ENCODE data around the gene NUP210. TPM values are rescaled to one million over a fixed set of nuclear protein-coding genes. Genes with fewer than 3 reads are reported as not detected.

NUP210 gene
- total RNA-seq, 1 experiment from 2014 or later, result 14.9 TPM

- no peak for DNase-seq (ENCODE audit: low read depth, low spot score)
- in situ Hi-C loops (cut with HindIII; ENCODE audit: low pct_unique_long_range_greater_than_20kb, low sequenced_read_pairs), result no loop called here
Measured at GRCh38 chr3:13278783-13279531, 141.2 kb downstream of the NUP210 start.

GRCh38 chr3:13277860-13278531 lies 142.1 kb downstream of the NUP210 start:
- no peak for DNase-seq (ENCODE audit: low read depth, low spot score)
- in situ Hi-C loops (cut with HindIII; ENCODE audit: low pct_unique_long_range_greater_than_20kb, low sequenced_read_pairs), result no loop called here

- in situ Hi-C loops (cut with HindIII; ENCODE audit: low pct_unique_long_range_greater_than_20kb, low sequenced_read_pairs), result no loop called here
- DNase-seq (ENCODE audit: low read depth, low spot score), result no peak
Measured at GRCh38 chr3:13277196-13277813, 142.8 kb downstream of the NUP210 start.

- no peak for DNase-seq (ENCODE audit: low read depth, low spot score)
- in situ Hi-C loops (cut with HindIII; ENCODE audit: low pct_unique_long_range_greater_than_20kb, low sequenced_read_pairs), result no loop called here
Measured at GRCh38 chr3:13276438-13277195, 143.5 kb downstream of the NUP210 start.

GRCh38 chr3:13275376-13276005 lies 144.6 kb downstream of the NUP210 start:
- in situ Hi-C loops (cut with HindIII; ENCODE audit: low pct_unique_long_range_greater_than_20kb, low sequenced_read_pairs), result no loop called here

GRCh38 chr3:13274551-13275332 lies 145.4 kb downstream of the NUP210 start:
- no peak for DNase-seq (ENCODE audit: low read depth, low spot score)
- in situ Hi-C loops (cut with HindIII; ENCODE audit: low pct_unique_long_range_greater_than_20kb, low sequenced_read_pairs), result no loop called here

More at GRCh38 chr3:13275376-13276005, 144.6 kb downstream of the NUP210 start:
- no peak for DNase-seq (ENCODE audit: low read depth, low spot score)

- no peak for DNase-seq (ENCODE audit: low read depth, low spot score)
- in situ Hi-C loops (cut with HindIII; ENCODE audit: low pct_unique_long_range_greater_than_20kb, low sequenced_read_pairs), result no loop called here
Measured at GRCh38 chr3:13274125-13274524, 146.0 kb downstream of the NUP210 start.

- in situ Hi-C loops (cut with HindIII; ENCODE audit: low pct_unique_long_range_greater_than_20kb, low sequenced_read_pairs), result no loop called here
Measured at GRCh38 chr3:13273604-13274105, 146.5 kb downstream of the NUP210 start.

GRCh38 chr3:13272831-13273603 lies 147.1 kb downstream of the NUP210 start:
- in situ Hi-C loops (cut with HindIII; ENCODE audit: low pct_unique_long_range_greater_than_20kb, low sequenced_read_pairs), result no loop called here
- no peak for DNase-seq (ENCODE audit: low read depth, low spot score)

More at GRCh38 chr3:13273604-13274105, 146.5 kb downstream of the NUP210 start:
- no peak for DNase-seq (ENCODE audit: low read depth, low spot score)

- DNase-seq (ENCODE audit: low read depth, low spot score), result no peak
- in situ Hi-C loops (cut with HindIII; ENCODE audit: low pct_unique_long_range_greater_than_20kb, low sequenced_read_pairs), result no loop called here
Measured at GRCh38 chr3:13269711-13270378, 150.3 kb downstream of the NUP210 start.

GRCh38 chr3:13268961-13269441 lies 151.1 kb downstream of the NUP210 start:
- in situ Hi-C loops (cut with HindIII; ENCODE audit: low pct_unique_long_range_greater_than_20kb, low sequenced_read_pairs), result no loop called here
- no peak for DNase-seq (ENCODE audit: low read depth, low spot score)

GRCh38 chr3:13268120-13268519 lies 152.0 kb downstream of the NUP210 start:
- in situ Hi-C loops (cut with HindIII; ENCODE audit: low pct_unique_long_range_greater_than_20kb, low sequenced_read_pairs), result no loop called here
- DNase-seq (ENCODE audit: low read depth, low spot score), result no peak

- in situ Hi-C loops (cut with HindIII; ENCODE audit: low pct_unique_long_range_greater_than_20kb, low sequenced_read_pairs), result no loop called here
- no peak for DNase-seq (ENCODE audit: low read depth, low spot score)
Measured at GRCh38 chr3:13266651-13267362, 153.3 kb downstream of the NUP210 start.
